Naive thymus-derived CD4-positive, alpha-beta T cell (primary cell): ENCODE measurements around the gene KLHL6. TPM values are rescaled to one million over a fixed set of nuclear protein-coding genes. Genes with fewer than 3 reads are reported as not detected.

ENCODE experiments used
- ATAC-seq: fragments of 150-1000 bp; cut with Tn5 transposase; 2 replicates; pipeline ENCODE4 v1.10.0; 2021; ENCODE audit warnings: mild to moderate bottlenecking, moderate library complexity
- CTCF ChIA-PET: fragments of 350-600 bp; sonication (Branson Sonifier 250); formaldehyde crosslinking; loops from one replicate; lab custom pipeline; 2021; ENCODE audit warnings: antibody characterized with exemption; lab: Charles Lee
- POLR2A ChIA-PET: fragments of 350-600 bp; sonication (Branson Sonifier 250); formaldehyde crosslinking; loops from one replicate; lab custom pipeline; 2021; ENCODE audit warnings: antibody characterized with exemption, inconsistent platforms; lab: Charles Lee
- DNase-seq, 9 donors: peaks; one replicate each; pipeline versions ENCODE4 v3.0.0 to v3.0.0-alpha.2; 2020 to 2022; ENCODE audit warnings: mixed read lengths in 1 of 9
- H3K27ac ChIP-seq: one replicate; pipeline ENCODE4 v1.7.0; 2013; ENCODE audit warnings: mild to moderate bottlenecking, low read depth, low read length, moderate library complexity
- H3K27me3 ChIP-seq, 2 donors: one replicate each; pipeline ENCODE4 v1.7.0; 2013; ENCODE audit warnings: low read length in 2 of 2, mild to moderate bottlenecking in 2 of 2, moderate library complexity in 2 of 2; ENCODE audit not compliant: control insufficient read depth in 2 of 2, insufficient read depth in 2 of 2
- H3K36me3 ChIP-seq, 3 experiments: 1 replicate in 2 of 3; 2 replicates in 1 of 3; pipeline ENCODE4 v1.7.0; 2013; ENCODE audit warnings: low read length in 3 of 3, mild to moderate bottlenecking in 3 of 3, moderate library complexity in 1 of 3; ENCODE audit not compliant: insufficient read depth in 3 of 3, control insufficient read depth in 2 of 3
- H3K4me1 ChIP-seq, 2 donors: one replicate each; pipeline ENCODE4 v1.7.0; 2013; ENCODE audit warnings: low read length in 2 of 2, mild to moderate bottlenecking in 2 of 2, moderate library complexity in 1 of 2; ENCODE audit not compliant: control insufficient read depth in 2 of 2, insufficient read depth in 2 of 2
- H3K4me3 ChIP-seq: 2 replicates; pipeline ENCODE4 v1.7.0; 2013; ENCODE audit warnings: mild to moderate bottlenecking, low read length
- H3K9me3 ChIP-seq, 3 experiments: 1 replicate in 2 of 3; 2 replicates in 1 of 3; pipeline ENCODE4 v1.7.0; 2013; ENCODE audit warnings: low read length in 3 of 3; ENCODE audit not compliant: control insufficient read depth in 2 of 3
- H3K27ac Mint-ChIP-seq, 9 donors: one replicate each; pipeline ENCODE4 v1.8.0; 2020 to 2022; ENCODE audit warnings: mixed read lengths in 9 of 9, mild to moderate bottlenecking in 8 of 9, moderate library complexity in 5 of 9, inconsistent platforms in 2 of 9
- H3K27me3 Mint-ChIP-seq, 5 donors: one replicate each; pipeline ENCODE4 v1.8.0; 2021 to 2022; ENCODE audit warnings: mixed read lengths in 5 of 5, mild to moderate bottlenecking in 1 of 5
- H3K36me3 Mint-ChIP-seq, 5 donors: one replicate each; pipeline ENCODE4 v1.8.0; 2020 to 2022; ENCODE audit warnings: mixed read lengths in 5 of 5, mild to moderate bottlenecking in 3 of 5, inconsistent platforms in 1 of 5
- H3K4me1 Mint-ChIP-seq, 7 donors: one replicate each; pipeline ENCODE4 v1.8.0; 2020 to 2022; ENCODE audit warnings: mixed read lengths in 7 of 7, mild to moderate bottlenecking in 3 of 7, inconsistent platforms in 1 of 7
- H3K4me3 Mint-ChIP-seq, 10 donors: one replicate each; pipeline ENCODE4 v1.8.0; 2020 to 2022; ENCODE audit warnings: mild to moderate bottlenecking in 10 of 10, mixed read lengths in 10 of 10, moderate library complexity in 6 of 10, inconsistent platforms in 2 of 10
- H3K9me3 Mint-ChIP-seq, 11 donors: one replicate each; pipeline ENCODE4 v1.8.0; 2020 to 2022; ENCODE audit warnings: mixed read lengths in 11 of 11, mild to moderate bottlenecking in 4 of 11, inconsistent platforms in 1 of 11, moderate library complexity in 1 of 11
- intact Hi-C, 2 donors: fragments of 100-400 bp; cut with micrococcal nuclease; formaldehyde crosslinking; loops; one replicate each; pipeline ENCODE4 v1.15.1; 2023
- polyA plus RNA-seq, 2 donors: library from polyadenylated mRNA; unstranded; fragments of 300-500 nt; fragmentation: Illumina TruSeq; gene quantifications; one replicate each; pipeline ENCODE4 v1.2.3, GENCODE V29; 2021
- total RNA-seq, 6 experiments: library from RNA in 5 of 6; stranded (reverse) in 5 of 6; gene quantifications; 1 replicate in 5 of 6; 2 replicates in 1 of 6; pipeline ENCODE4 v1.2.3 and lab custom pipeline; 2021 to 2026

KLHL6 gene
- total and polyA plus RNA-seq, 7 experiments from 2014 or later: 25.8 to 72.9 (median 38.7) TPM

- Histone ChIP-seq H3K27me3 (no peaks in the 10 kb centered on the region), H3K36me3 (no peaks in the 10 kb centered on the region), H3K4me1 (peaks cover 8 to 9% of the 10 kb centered on the region in 2 donors), H3K9me3 (no peaks in the 10 kb centered on the region), H3K4me3 (no peak overlapping the region), H3K27ac (no peak overlapping the region)
- Mint-ChIP-seq H3K27me3 (no peaks in the 10 kb centered on the region), H3K4me1 (peaks cover 10 to 25% (median 15%) of the 10 kb centered on the region in 7 donors), H3K36me3 (no peaks in the 10 kb centered on the region), H3K27ac (peak overlapping the region in 1 of 9 donors; percentile 34), H3K9me3 (no peaks in the 10 kb centered on the region), H3K4me3 (no peak overlapping the region)
- ChIA-PET CTCF (interaction anchor here (0.5 to 2.1 kb wide), 8 partner anchors 28 to 206 kb away, joined by 3 to 9 read pairs (median 6); no protein-coding TSS in a partner anchor), POLR2A (interaction anchor here (1.6 to 1.7 kb wide), 2 partner anchors 44 to 90 kb away, joined by 3 to 7 read pairs; no protein-coding TSS in a partner anchor)
- DNase-seq (peak in 5 of 9 donors; percentile 18 to 37 (median 26)), ATAC-seq (peak; percentile 29)
- intact Hi-C loops: loop anchor here (1.0 kb wide), 2 partner anchors 91 to 207 kb away; no protein-coding TSS in a partner anchor
Observed at GRCh38 chr3:183560607-183561006, 5.1 kb upstream of the KLHL6 start.

GRCh38 chr3:183558495-183558894, 3.0 kb upstream of the KLHL6 start:
- H3K36me3 ChIP-seq: no peaks in the 10 kb centered on the region
- H3K4me3 Mint-ChIP-seq: no peak overlapping the region
- H3K36me3 Mint-ChIP-seq: peaks cover 0 to 12% (median 4%) of the 10 kb centered on the region in 5 donors
- H3K9me3 ChIP-seq: no peaks in the 10 kb centered on the region
- no peaks in the 10 kb centered on the region for H3K27me3 Mint-ChIP-seq
- no peaks in the 10 kb centered on the region for H3K27me3 ChIP-seq
- H3K9me3 Mint-ChIP-seq: no peaks in the 10 kb centered on the region
- H3K4me1 ChIP-seq: peaks cover 8 to 12% of the 10 kb centered on the region in 2 donors
- ATAC-seq (no peak), DNase-seq (no peak)
- intact Hi-C loops: loop anchor here (10.0 kb wide), 2 partner anchors 274 to 464 kb away; partner anchors contain the start of gene MCCC1 (in 1 of the 2)
- POLR2A ChIA-PET: interaction anchor here (1.7 kb wide), 1 partner anchor 77 kb away, joined by 6 read pairs; the partner anchor contains the start of gene KLHL24
- peak overlapping the region in 3 of 9 donors; percentile 23 to 47 (median 40) for H3K27ac Mint-ChIP-seq
- peaks cover 24 to 34% (median 31%) of the 10 kb centered on the region in 7 donors for H3K4me1 Mint-ChIP-seq
- CTCF ChIA-PET: interaction anchor here (0.7 kb wide), 2 partner anchors 19 to 161 kb away, joined by 3 to 5 read pairs; no protein-coding TSS in a partner anchor
- H3K4me3 ChIP-seq: no peak overlapping the region
- H3K27ac ChIP-seq: no peak overlapping the region

- ChIA-PET POLR2A (no interaction called here), CTCF (interaction anchor here (0.6 kb wide), 1 partner anchor 372 kb away, joined by 6 read pairs; no protein-coding TSS in a partner anchor)
- Mint-ChIP-seq H3K27me3 (no peaks in the 10 kb centered on the region), H3K36me3 (peaks cover 0 to 19% (median 4%) of the 10 kb centered on the region in 5 donors), H3K4me3 (peak overlapping the region; percentile 10 to 100 (median 98)), H3K9me3 (no peaks in the 10 kb centered on the region), H3K4me1 (peaks cover 36 to 47% (median 40%) of the 10 kb centered on the region in 7 donors), H3K27ac (peak overlapping the region; percentile 21 to 100 (median 98))
- H3K36me3 ChIP-seq: no peaks in the 10 kb centered on the region
- no peak overlapping the region for H3K4me3 ChIP-seq
- no peaks in the 10 kb centered on the region for H3K9me3 ChIP-seq
- peaks cover 8 to 17% of the 10 kb centered on the region in 2 donors for H3K4me1 ChIP-seq
- peak overlapping the region; percentile 78 for H3K27ac ChIP-seq
- intact Hi-C loops: loop anchor here (10.0 kb wide), 2 partner anchors 272 to 462 kb away; partner anchors contain the start of gene MCCC1 (in 1 of the 2)
- DNase-seq: no peak
- H3K27me3 ChIP-seq: no peaks in the 10 kb centered on the region
- ATAC-seq: no peak
Observed at GRCh38 chr3:183556722-183557121, 1.2 kb upstream of the KLHL6 start.

GRCh38 chr3:183554377-183554776, 1.1 kb downstream of the KLHL6 start:
- peak overlapping the region; percentile 46 for H3K4me3 ChIP-seq
- ATAC-seq: peak; percentile 49
- intact Hi-C loops: loop anchor here (1.0 to 10.0 kb wide), 7 partner anchors 13 to 460 kb away; partner anchors contain the start of genes MCCC1 (in 1 of the 2) and MCF2L2 (in 1 of the 2)
- no peaks in the 10 kb centered on the region for H3K27me3 ChIP-seq
- no peaks in the 10 kb centered on the region for H3K36me3 ChIP-seq
- CTCF ChIA-PET: no interaction called here
- H3K4me1 ChIP-seq: peaks cover 17% of the 10 kb centered on the region in 2 donors
- H3K4me3 Mint-ChIP-seq: peak overlapping the region; percentile 95 to 100 (median 98)
- DNase-seq: peak in 3 of 9 donors; percentile 15 to 54 (median 16)
- H3K27ac ChIP-seq: peak overlapping the region; percentile 75
- no peaks in the 10 kb centered on the region for H3K9me3 ChIP-seq
- POLR2A ChIA-PET: interaction anchor here (1.3 to 1.6 kb wide), 2 partner anchors 13 to 81 kb away, joined by 4 to 6 read pairs; partner anchors contain the start of gene KLHL24
- H3K4me1 Mint-ChIP-seq: peaks cover 52 to 70% (median 60%) of the 10 kb centered on the region in 7 donors
- H3K27ac Mint-ChIP-seq: peak overlapping the region; percentile 85 to 99 (median 95)
- no peaks in the 10 kb centered on the region for H3K27me3 Mint-ChIP-seq
- H3K36me3 Mint-ChIP-seq: peaks cover 4 to 30% (median 19%) of the 10 kb centered on the region in 5 donors
- H3K9me3 Mint-ChIP-seq: peaks cover 0 to 2% (median 0%) of the 10 kb centered on the region in 11 donors

GRCh38 chr3:183553334-183554026, 2.0 kb downstream of the KLHL6 start:
- POLR2A ChIA-PET: interaction anchor here (0.6 to 1.3 kb wide), 5 partner anchors 37 to 82 kb away, joined by 3 to 5 read pairs (median 4); partner anchors contain the start of gene KLHL24
- ATAC-seq (no peak), DNase-seq (no peak)
- Mint-ChIP-seq H3K27ac (peak overlapping the region; percentile 85 to 99 (median 95)), H3K36me3 (peaks cover 4 to 32% (median 22%) of the 10 kb centered on the region in 5 donors), H3K9me3 (peaks cover 0 to 2% (median 0%) of the 10 kb centered on the region in 11 donors), H3K27me3 (no peaks in the 10 kb centered on the region), H3K4me1 (peaks cover 52 to 77% (median 66%) of the 10 kb centered on the region in 7 donors), H3K4me3 (peak overlapping the region; percentile 95 to 100 (median 98))
- peaks cover 17 to 25% of the 10 kb centered on the region in 2 donors for H3K4me1 ChIP-seq
- H3K27me3 ChIP-seq: no peaks in the 10 kb centered on the region
- CTCF ChIA-PET: no interaction called here
- intact Hi-C loops: loop anchor here (1.0 to 10.0 kb wide), 7 partner anchors 12 to 459 kb away; partner anchors contain the start of genes MCCC1 (in 1 of the 2) and MCF2L2 (in 1 of the 2)
- peak overlapping the region; percentile 75 for H3K27ac ChIP-seq
- H3K4me3 ChIP-seq: peak overlapping the region; percentile 46
- no peaks in the 10 kb centered on the region for H3K9me3 ChIP-seq
- peaks cover 0 to under 1% (median 0%) of the 10 kb centered on the region in 3 experiments for H3K36me3 ChIP-seq

- Histone ChIP-seq H3K27me3 (no peaks in the 10 kb centered on the region), H3K4me3 (no peak overlapping the region), H3K27ac (no peak overlapping the region), H3K9me3 (no peaks in the 10 kb centered on the region), H3K4me1 (peaks cover 17 to 31% of the 10 kb centered on the region in 2 donors), H3K36me3 (peaks cover 0 to 13% (median 0%) of the 10 kb centered on the region in 3 experiments)
- no peaks in the 10 kb centered on the region for H3K27me3 Mint-ChIP-seq
- H3K9me3 Mint-ChIP-seq: peaks cover 0 to 2% (median 0%) of the 10 kb centered on the region in 11 donors
- ATAC-seq: no peak
- H3K36me3 Mint-ChIP-seq: peaks cover 4 to 35% (median 24%) of the 10 kb centered on the region in 5 donors
- CTCF ChIA-PET: no interaction called here
- intact Hi-C loops: loop anchor here (2.0 to 10.0 kb wide), 3 partner anchors 215 to 457 kb away; partner anchors contain the start of gene MCCC1 (in 1 of the 2)
- H3K27ac Mint-ChIP-seq: peak overlapping the region in 4 of 9 donors; percentile 7 to 97 (median 40)
- H3K4me3 Mint-ChIP-seq: peak overlapping the region; percentile 44 to 100 (median 98)
- POLR2A ChIA-PET: interaction anchor here (0.6 to 1.1 kb wide), 2 partner anchors 40 to 146 kb away, joined by 3 read pairs; no protein-coding TSS in a partner anchor
- DNase-seq: peak in 1 of 9 donors; percentile 24
- H3K4me1 Mint-ChIP-seq: peaks cover 59 to 91% (median 79%) of the 10 kb centered on the region in 7 donors
Observed at GRCh38 chr3:183551930-183552329, 3.6 kb downstream of the KLHL6 start.
